Stromal cell of bone marrow (primary cell): ENCODE results near the gene PLEKHG4B.
"Not testable (repeated sequence)": the region's sequence is repeated elsewhere in the genome, so short reads cannot be mapped to it uniquely, and the experiment has no call there.

Source experiments
- DNase-seq: peaks from one replicate; pipeline ENCODE4 v3.0.0-alpha.2; 2012; ENCODE audit warnings: low read depth

The PLEKHG4B gene

DNA sequence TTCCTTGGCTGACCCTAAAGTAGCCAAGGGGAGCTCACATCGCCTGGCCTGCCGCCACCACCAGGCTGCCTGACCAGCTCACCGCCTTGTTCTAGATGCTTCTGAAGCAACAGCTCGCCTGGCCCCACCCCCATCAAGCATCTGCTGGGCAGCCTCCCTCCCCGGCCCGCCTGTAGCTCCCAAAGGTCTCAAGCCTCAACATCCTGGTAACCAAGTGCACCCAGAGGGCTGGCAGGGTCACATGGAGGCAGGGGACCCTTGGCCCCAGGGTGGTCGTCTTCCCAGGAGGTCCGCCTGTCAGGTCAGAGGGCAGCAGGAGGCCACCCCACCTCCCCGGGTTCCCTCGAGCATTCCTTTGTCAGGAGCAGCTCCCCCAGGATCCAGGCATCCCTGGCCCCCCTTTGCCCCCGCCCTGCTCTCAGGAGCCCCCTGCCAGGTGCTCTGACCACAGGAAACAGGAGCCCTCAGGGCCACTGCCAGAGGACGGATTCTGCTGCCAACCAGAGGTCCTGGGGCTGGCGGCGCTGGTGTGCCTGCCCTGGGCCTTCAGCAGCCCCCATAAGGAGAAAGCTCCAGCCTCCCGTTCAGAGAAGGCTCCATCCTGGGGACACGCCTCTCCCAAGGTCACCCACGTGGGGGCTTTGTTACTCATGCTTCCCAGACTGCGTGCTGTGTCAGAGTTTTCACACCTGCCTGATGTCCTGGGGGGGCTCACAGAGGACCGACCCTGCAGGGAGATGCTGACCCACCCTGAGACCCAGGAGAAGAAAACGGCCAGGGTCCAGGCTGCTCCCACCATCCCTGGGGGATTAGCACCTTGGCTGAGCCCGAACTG lies 95.9 kb downstream of the PLEKHG4B start:
- DNase-seq: no peak

DNA sequence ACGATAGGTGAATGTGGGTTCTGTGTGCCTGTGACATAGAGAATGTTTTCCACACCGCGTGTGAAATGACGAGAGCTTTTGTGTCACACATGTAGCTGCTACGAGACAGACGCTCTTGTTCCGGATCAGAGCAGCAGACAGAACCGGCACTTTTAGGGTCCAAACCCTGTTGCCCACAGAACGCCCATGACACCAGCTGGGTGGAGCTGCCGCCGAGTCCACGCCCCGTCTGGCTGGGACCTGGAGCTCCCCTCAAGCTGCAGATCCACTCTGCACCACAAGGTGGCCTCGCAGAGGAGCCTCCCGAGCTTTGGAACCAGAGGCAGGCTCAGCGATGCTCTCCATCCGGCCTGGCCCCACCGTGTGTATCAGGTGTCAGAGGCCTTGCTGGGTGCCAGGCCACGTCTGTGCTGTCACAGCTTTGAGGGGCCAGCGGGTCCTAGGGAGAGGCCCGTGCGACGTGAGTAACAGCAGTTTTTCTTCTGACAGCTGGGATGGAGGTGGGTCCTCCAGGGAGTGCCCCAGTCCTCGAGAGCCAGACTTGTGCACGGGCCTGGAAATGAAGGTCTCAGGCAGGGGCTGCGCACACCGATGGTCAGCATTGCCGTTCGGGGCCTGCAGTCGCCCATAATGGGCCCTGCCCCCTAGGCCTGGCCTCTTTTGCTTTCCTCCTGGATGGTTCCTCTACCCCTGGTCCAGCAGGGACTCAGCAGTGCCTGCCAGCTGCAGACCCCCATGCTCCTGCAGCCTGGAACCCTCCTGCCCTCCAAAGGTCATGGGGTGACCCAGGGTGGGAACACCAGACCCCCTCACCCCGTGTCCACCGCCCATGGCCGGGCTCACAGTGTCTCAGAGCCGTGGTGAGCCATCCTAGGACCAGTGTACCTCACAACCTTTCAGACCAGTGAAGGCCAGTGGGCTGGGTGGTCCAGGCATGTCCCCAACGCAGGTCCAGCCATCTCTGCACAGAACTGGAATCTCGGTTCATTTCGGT lies 96.8 kb downstream of the PLEKHG4B start:
- peak; percentile 68 for DNase-seq

DNA sequence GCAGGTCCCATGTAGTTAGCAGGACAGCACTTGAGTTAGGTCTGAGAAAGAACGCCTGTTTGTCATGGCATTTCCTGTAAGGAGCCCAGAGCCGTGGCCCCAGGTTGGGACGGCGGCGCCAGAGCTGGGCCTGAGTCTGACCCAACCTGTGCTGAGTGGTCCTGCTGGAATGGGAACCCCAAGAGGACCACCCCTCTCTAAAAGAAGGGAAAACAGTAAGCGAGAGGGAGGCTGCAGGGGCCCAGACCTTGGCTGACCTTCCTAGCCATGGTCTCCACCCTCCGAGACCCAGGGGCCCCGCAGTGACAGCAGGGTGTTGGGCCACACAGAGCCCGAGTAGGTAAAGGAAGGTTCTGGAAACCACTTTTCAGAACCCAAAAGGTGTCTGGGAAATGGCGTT lies 97.5 kb downstream of the PLEKHG4B start:
- no peak for DNase-seq

DNA sequence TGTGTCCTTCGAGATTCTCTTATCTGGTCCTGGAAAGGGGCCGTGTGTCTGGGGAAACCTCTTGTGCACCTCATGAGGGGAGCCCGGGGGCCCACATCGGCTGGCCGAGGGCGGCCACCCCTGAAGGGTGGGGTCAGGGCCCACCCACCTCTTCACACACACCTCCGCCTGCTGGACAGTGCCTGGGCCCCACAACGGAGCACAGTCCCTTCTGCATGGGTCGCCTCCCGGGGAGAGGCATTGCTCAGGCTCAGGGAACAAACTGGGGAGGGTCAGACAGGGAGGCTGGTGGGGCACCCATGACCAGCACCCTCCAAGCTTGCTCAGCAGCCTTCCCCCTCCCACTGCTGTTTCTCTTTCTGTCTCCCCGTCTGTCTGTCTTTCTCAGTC lies 98.0 kb downstream of the PLEKHG4B start:
- no peak for DNase-seq

DNA sequence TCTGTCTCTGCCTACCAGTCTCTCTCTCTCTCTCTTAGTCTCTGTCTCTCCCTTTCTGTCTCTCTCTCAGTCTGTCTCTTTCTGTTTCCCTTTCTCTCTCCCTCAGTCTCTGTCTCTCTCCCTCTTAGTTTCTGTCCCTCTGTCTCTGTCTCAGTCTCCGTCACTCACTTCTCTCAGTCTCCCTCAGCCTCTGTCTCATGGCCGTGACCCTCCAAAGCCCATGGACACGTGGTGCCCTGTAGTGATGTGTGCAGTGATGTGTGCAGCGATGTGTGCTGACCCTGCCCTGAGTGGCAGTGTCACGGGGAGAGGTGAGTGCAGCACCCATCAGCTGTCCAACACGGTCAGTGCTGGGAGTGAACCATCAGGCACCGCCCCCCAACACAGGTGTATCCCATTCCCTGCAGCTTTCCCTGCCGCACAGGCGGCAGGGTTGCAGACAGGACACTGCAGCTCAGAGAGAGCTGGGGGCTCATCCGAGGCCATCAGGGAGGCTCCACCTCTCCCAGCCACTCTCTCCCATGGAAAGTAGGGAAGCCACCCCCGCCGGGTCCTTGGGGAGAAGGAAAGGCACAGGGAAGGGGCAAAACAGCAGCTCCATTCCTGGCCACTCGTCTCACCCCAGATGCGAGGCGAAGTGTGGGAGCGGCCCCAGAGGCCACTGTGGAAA lies 98.5 kb downstream of the PLEKHG4B start:
- no peak for DNase-seq

DNA sequence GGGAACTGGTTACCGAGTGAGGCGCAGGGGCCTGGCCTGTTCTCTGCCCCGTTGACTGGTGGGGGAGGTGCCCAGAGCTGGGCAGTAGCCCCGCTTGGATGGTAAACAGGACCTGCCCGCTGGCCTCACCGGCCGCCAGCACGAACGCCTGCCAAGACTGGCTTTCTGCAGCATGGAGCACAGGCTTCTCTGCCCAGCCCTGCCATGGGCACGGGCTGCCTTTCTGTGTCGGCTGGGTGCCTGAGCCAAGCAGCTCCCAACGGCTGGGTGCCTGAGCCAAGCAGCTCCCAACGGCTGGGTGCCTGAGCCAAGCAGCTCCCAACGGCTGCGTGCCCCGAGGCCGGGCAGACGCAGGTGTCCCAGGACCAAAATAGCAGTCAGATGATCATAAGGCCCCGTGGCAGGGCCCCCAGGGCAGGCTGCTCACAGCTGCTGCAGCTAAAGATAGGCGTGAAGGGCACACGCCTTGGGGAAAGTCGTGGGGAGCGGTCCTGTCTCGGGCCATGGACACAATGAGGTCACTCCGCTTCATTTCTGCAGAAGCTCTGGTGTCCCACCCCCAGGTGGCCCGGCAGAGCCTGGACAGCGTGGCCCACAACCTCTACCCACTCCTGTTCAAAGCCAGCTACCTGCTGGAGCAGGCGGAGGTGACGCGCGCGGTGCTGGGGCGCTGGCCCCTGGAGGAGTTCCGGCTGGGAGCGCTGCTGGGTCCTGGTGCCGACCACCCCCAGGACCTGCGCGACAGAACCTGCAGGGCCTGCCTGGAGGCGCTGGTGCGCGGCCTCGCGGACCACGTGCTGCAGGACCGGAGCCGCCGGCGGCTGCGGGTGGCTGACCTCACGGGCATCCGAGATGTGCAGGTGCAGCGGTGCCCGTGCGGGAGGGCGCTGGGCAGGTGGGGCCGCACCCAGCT lies 99.3 kb downstream of the PLEKHG4B start, which contains the start of gene LRRC14B:
LRRC14B (plus strand) TSS at position 460 of the 913 bp plus-strand sequence; CDS start at position 504, 44 bp downstream.
- DNase-seq: no peak

DNA sequence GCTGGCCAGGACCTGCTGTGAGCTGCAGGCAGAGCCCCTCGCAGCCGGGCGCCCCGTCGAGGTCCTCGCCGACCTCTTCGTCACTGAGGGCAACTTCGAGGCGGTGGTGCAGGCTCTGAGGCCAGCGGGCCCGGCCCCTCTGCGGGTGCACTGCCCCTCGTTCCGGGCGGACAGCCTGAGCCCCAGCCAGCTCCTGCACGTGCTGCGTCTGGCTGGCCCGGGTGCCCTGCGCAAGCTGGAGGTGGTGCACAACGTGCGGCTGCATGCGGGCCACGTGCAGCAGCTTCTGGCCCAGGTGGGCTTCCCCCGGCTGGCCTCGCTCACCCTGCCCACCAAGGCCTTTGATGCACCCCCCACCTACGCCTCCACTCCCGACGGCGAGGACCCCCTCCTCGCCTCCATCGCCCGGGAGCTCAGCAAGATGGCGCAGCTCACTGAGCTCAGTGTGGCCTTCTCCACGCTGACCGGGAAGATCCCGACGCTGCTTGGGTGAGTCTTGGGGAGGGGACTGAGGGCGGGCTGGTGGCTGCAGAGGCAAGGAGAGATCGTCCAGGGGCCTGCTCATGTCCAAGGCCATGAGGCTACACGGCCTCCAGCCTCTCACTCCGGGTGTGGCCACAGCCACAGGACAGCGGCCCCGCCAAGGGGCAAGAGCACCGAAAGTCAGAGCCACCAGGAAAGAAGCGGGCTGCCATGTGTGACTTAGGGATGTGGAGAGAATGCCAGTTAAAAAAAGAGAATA lies 100.2 kb downstream of the PLEKHG4B start:
- no peak for DNase-seq

DNA sequence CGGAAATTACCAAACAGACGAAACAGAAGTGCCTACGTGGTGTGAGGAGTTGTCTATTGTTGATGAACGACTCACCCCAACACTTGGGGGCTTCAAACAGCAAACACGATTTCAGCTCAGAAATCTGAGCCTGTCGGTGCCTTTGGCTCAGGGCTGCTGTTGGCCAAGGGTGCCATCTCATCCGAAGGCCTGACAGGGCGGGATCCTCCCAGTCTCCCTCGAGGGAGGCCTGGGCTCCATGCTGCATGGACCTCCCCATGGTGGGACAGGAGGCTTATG lies 100.7 kb downstream of the PLEKHG4B start:
- DNase-seq: no peak

DNA sequence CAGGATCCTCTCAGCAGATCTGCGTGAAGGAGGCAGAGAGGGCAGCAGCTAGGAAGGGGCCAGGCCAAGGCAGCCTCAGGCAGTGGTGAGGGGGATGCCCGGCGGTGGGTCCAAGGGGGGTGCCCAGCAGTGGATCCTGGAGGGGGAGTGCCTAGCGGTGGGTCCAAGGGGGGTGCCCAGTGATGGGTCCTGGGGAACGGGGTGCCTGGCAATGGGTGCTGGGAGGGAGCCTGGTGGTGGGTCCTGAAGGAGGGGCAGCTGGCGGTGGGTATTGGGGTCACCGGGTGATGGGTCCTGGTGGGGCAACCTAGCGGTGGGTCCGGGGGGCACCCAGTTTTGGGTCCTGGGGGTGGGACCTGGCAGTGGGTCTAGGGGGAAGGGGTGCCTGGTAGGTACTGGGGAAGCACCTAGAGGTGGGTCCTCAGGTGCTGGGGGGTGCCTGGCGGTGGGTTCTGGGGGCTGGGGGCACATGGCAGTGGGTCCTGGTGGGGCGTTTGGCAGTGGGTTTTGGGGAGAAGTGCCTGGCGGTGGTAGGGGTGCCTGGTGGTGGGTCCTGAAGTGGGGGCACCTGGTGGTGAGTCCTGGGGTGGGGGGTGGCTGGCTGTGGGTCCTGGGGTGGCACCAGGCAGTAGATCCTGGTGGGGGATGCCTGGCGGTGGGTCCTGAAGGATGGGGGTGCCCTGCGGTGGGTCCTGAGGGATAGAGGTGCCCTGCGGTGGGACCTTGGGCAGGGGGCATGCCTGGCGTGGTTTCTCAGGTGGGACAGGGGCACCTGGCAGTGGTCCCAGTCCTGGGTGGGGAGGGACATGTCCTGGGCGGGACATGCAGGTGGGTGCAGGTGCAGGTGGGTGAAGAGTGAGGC lies 101.2 kb downstream of the PLEKHG4B start:
- no peak for DNase-seq

DNA sequence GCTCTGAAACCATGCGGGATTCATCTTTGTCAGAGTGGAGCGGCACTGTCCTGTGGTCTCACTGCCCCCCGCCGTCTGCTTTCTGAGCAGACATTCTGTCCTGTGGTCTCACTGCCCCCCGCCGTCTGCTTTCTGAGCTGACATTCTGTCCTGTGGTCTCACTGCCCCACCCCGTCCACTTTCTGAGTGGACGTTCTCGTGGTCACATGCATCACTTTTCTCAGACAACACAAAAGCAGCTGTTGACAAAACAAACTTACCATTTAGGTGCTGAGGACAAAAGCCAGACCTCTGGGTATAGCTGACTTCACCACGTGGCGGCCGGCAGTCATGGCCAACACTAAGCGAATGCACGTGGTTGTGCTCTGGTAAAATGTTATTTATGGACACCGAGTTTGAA lies 102.1 kb downstream of the PLEKHG4B start:
- no peak for DNase-seq

DNA sequence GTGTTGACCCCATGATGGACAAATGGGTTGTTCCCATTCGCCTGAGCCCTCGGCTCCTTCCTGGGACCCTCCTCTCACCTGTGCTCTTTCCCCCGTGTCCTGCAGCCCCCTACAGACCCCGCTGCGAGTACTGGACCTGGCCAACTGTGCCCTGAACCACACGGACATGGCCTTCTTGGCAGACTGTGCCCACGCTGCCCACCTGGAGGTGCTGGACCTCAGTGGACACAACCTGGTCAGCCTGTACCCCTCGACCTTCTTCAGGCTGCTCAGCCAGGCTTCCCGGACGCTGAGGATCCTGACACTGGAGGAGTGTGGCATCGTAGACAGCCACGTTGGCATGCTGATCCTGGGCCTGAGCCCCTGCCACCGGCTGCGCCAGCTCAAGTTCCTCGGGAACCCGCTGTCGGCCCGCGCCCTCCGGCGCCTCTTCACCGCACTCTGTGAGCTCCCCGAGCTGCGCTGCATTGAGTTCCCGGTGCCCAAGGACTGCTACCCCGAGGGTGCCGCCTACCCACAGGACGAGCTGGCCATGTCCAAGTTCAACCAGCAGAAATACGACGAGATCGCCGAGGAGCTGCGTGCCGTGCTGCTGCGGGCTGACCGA lies 102.7 kb downstream of the PLEKHG4B start:
- DNase-seq: no peak

DNA sequence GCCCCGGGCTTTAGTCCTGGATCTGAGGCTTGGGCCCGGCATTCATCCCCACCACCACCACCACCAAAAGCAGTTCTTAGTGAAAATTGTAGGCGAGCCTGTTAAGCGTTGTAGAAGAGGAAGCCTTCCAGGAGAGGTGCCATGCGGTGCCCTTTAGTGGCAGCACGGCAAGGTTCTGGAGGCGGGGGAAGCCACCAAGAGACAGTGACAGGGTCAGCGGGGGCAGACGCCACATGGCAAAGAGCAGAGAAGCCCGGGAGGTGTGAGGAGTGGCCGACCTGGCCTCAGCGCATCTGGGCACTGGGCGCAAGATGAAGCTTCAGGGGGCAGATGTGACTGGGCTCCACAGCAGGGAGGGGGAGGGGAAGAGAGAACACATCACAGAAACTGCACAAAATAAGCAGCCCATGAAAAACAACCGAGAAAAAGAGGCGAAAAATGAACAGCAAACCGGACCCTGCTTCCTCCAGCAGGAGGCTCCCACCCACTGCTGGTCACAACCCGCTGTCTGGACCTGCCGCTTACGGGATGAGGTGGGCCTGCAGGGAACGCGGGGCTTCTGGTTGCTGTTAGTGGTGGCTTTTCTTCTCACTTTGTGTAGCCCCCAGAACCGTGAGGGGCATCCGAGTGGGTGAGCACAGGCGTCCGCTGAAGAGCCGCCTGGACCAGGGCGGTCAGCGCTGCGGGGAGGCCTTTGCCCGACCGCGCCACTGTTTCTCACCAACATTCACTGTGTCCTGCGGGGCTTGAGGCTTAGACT lies 103.6 kb downstream of the PLEKHG4B start:
- DNase-seq: no peak

DNA sequence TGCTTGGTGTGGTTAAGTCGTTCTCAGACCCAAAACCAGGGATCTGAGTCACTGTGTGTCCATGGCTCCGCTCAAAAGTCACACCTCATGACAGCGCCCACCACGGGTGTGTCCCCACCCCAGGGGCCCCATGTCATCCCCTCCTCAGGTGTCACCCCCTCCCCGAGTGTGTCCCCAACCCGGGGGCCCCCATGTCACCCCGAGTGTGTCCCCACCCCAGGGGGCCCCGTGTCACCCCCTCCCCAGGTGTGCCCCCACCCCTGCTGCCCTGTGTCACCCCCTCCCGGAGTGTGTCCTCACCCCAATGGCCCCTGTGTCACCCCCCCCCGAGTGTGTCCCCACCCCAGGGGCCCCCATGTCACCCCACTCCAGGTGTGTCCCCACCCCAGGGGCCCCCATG lies 104.4 kb downstream of the PLEKHG4B start:
- no peak for DNase-seq

DNA sequence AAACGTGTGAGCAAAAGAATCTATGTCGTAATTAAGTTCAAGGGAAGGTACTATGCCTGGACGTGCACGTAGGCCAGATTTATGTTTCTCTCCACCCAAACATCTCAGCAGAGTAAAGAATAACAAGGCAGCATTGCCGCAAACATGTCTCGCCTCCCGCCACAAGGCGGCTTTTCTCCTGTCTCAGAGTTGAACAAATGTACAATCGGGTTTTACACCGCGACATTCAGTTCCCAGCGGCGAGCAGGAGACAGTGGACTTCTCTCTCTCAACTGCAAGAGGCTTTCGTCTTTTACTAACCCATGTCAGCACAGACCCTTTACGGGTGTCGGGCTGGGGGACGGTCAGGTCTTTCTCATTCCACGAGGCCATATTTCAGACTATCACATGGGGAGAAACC lies 105.1 kb downstream of the PLEKHG4B start:
- DNase-seq: not testable (repeated sequence)

DNA sequence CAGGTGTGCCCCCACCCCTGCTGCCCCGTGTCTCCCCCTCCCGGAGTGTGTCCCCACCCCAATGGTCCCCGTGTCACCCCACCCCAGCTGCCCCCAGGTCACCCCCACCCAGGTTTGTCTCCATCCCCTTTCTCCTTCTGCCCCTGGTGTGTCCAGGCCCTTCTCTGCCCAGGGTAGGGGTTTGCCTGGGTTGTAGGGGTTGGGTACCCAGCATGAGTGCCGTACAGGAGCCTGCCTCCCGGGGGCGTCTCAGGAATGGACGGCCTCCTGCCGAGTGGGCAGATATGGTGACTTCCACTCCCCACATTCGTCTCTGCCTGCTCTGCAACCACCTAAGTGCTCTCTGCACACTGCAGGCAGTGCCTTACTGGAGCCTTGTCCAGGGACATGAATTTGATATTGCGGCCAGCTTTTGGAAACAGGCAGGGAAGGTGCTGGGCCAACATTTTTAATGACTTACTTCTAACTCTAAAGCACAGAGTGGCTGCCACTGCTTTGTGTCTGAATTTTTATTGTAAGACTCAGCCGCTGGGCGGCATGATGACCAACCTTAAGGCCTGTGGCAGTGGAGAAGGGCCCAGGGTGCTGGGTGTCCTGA lies 106.0 kb downstream of the PLEKHG4B start:
- no peak for DNase-seq

DNA sequence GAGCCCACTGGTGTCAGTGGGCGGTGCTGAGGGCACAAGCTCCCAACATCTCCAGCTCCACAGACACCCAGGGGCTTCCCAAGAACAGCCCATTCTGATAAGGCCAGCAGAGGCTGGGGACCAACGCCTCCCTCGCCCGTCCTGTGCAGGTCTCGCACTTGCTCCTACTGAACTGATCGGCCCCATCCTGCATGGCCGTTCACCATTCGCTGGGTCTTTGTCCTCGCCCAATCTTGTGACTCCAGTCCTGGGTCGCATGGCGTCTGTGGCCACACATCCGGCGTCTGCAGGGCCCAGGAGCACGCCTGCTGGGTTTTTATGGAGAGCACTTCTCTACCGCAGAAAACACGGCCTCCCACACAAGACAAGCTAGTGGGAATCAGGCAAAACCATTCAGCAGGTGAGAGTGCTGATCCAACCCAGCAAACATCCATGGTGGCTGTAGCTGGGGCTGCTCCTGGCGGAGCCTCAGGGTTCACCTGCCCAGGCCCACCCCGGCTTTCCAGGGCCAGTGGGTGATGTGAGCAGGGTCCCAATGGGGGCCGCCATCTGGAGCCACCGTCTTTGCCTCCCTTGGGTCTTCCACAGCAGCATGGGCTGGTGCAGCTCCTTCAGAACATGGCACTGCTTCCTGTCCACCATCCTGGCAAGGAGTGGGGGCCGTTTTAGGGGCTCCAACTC lies 106.7 kb downstream of the PLEKHG4B start:
- DNase-seq: no peak

DNA sequence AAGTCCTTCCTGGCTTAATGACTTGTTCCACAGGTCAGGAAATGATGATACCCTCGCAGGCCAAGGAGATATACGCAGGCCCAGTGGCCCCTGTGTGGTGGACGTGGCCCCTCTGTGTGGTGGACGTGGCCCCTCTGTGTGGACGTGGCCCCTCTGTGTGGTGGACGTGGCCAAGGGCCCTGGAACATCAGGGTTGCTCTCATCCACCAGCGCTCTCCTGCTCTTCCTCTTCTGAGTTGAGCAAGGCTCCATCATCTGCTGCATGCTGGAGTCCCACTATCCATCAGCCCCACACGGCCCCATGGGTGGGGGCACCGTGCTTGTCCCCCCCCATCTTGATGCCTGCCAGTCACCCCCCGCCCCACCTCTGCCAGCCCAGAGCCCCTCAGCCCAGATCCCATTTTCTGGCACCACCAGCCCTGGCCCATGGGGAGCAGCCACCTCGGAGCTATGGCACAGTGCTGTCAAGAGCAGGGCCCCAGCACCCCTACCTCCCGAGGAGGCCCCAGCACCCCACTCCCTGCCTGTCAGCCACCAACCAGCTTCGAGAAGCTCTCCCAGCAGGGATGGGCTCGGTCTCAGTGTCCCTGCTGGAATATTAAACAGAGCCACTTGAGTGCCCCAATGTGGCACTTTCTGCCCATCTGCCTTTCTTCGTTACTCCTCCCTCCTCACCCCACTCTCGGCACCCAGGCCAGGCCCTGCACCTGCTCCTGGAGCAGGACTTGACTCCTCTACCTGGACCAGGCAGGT lies 107.4 kb downstream of the PLEKHG4B start:
- DNase-seq: no peak
